Bronchial epithelial cell (primary cell): ENCODE measurements around the gene LRRC8E. TPM values are rescaled to one million over a fixed set of nuclear protein-coding genes. Genes with fewer than 3 reads are reported as not detected.

Experiments used
- DNase-seq: peaks from one replicate; pipeline ENCODE4 v3.0.0-alpha.2; 2010; ENCODE audit warnings: low read depth
- FAIRE-seq: peaks from 2 replicates; lab custom pipeline; 2011; peaks lifted over from hg19 to GRCh38; lab: Jason Lieb, UNC
- H3K27me3 ChIP-seq: 2 replicates; pipeline ENCODE4 v1.5.1; 2011; ENCODE audit warnings: low read length; ENCODE audit not compliant: control insufficient read depth, insufficient read depth
- H3K36me3 ChIP-seq: 2 replicates; pipeline ENCODE4 v1.5.1; 2011; ENCODE audit warnings: low read length; ENCODE audit not compliant: control insufficient read depth, insufficient read depth
- H3K4me3 ChIP-seq: 2 replicates; pipeline ENCODE4 v1.5.1; 2011; ENCODE audit warnings: mild to moderate bottlenecking, low read depth, low read length, control low read depth
- CTCF ChIP-seq: IDR thresholded peaks from 2 replicates; pipeline ENCODE4 v1.5.1; 2011; ENCODE audit warnings: mild to moderate bottlenecking, moderate library complexity, low read length, control low read depth, inconsistent platforms; ENCODE audit not compliant: insufficient read depth, severe bottlenecking
- total RNA-seq: library from RNA; depleted of rRNA; stranded (reverse); fragments of >200 nt; gene quantifications from 2 replicates; pipeline ENCODE4 v1.2.1, GENCODE V29; 2014

Gene LRRC8E
- total RNA-seq, 1 donor from 2014 or later, result 7.6 TPM

GRCh38 chr19:7947939-7948338, 59.6 kb downstream of the LRRC8E start:
- Histone ChIP-seq H3K36me3 (no peaks in the 10 kb centered on the region), H3K27me3 (no peaks in the 10 kb centered on the region), H3K4me3 (no peak overlapping the region)
- no peak for TF ChIP-seq CTCF
- DNase-seq (peak; percentile 83), FAIRE-seq (no peak)

Other genes starting within 250 kb of the LRRC8E start
- gene RETN, start 219.5 kb upstream of the LRRC8E start, total RNA-seq, result not detected in 2 replicates
- gene MCEMP1, start 211.4 kb upstream of the LRRC8E start, total RNA-seq, result not detected in 2 replicates
- 29.2 and 141 TPM in 2 replicates for gene TRAPPC5, start 207.7 kb upstream of the LRRC8E start, total RNA-seq
- gene FCER2, start 186.4 kb upstream of the LRRC8E start, total RNA-seq, result not detected in 2 replicates
- gene CLEC4G, start 156.4 kb upstream of the LRRC8E start, total RNA-seq, result not detected in 2 replicates
- gene CD209, start 141.0 kb upstream of the LRRC8E start, total RNA-seq, result not detected in 2 replicates
- not detected in 2 replicates for gene CLEC4M, start 125.3 kb upstream of the LRRC8E start, total RNA-seq
- 9.2 and 19.5 TPM in 2 replicates for gene EVI5L, start 58.3 kb upstream of the LRRC8E start, total RNA-seq
- 0.13 TPM in 1 of 2 replicates, not detected in the other for gene PRR36, start 14.1 kb upstream of the LRRC8E start, total RNA-seq
- 10.0 and 11.9 TPM in 2 replicates for gene MAP2K7, start 15.4 kb downstream of the LRRC8E start, total RNA-seq
- 1.8 and 1.9 TPM in 2 replicates for gene TGFBR3L, start 26.3 kb downstream of the LRRC8E start, total RNA-seq
- 13.4 and 15.9 TPM in 2 replicates for gene SNAPC2, start 31.8 kb downstream of the LRRC8E start, total RNA-seq
- 0.26 and 0.77 TPM in 2 replicates for gene CTXN1, start 37.6 kb downstream of the LRRC8E start, total RNA-seq
- gene TIMM44, start 55.2 kb downstream of the LRRC8E start, total RNA-seq, result 96.1 and 146 TPM in 2 replicates
- 26.5 and 37.4 TPM in 2 replicates for gene ELAVL1, start 117.1 kb downstream of the LRRC8E start, total RNA-seq
- not detected in 2 replicates for gene CCL25, start 164.2 kb downstream of the LRRC8E start, total RNA-seq